Right lobe of liver (tissue), 6 donors: ENCODE results near the gene TBCD. TPM values are rescaled to one million over a fixed set of nuclear protein-coding genes. Genes with fewer than 3 reads are reported as not detected.

Experiments
- ATAC-seq, 4 donors: fragments of 200-7000 bp; cut with Tn5 transposase; one replicate each; pipeline ENCODE4 v1.9.1; 2020; ENCODE audit warnings: mild to moderate bottlenecking in 4 of 4, moderate library complexity in 4 of 4
- DNase-seq, 3 donors: peaks; one replicate each; pipeline ENCODE4 v3.0.0-alpha.2; 2020
- H3K27ac ChIP-seq, 3 donors: fragments of 200-600 bp; one replicate each; pipeline ENCODE4 v1.8.0; 2022
- H3K27me3 ChIP-seq, 2 donors: fragments of 200-600 bp; one replicate each; pipeline ENCODE4 v1.8.0; 2022
- H3K36me3 ChIP-seq, 4 donors: fragments of 200-600 bp; sonication (generic) in 1 of 4; one replicate each; pipeline versions ENCODE4 v1.5.1 to v1.8.0; 2017 to 2022; ENCODE audit warnings: control low read depth in 1 of 4
- H3K4me1 ChIP-seq, 4 donors: fragments of 200-600 bp; sonication (generic) in 1 of 4; one replicate each; pipeline versions ENCODE4 v1.5.1 to v1.8.0; 2017 to 2022; ENCODE audit warnings: control low read depth in 1 of 4
- H3K4me3 ChIP-seq, 3 donors: fragments of 200-600 bp; one replicate each; pipeline ENCODE4 v1.8.0; 2022
- H3K9me3 ChIP-seq, 4 donors: fragments of 200-600 bp; sonication (generic) in 1 of 4; one replicate each; pipeline versions ENCODE4 v1.5.1 to v1.8.0; 2017 to 2022; ENCODE audit warnings: control low read depth in 1 of 4
- POLR2A ChIP-seq: fragments of 450-650 bp; IDR thresholded peaks from one replicate; pipeline ENCODE4 v1.6.1; 2017; ENCODE audit warnings: antibody characterized with exemption, mild to moderate bottlenecking
- WGBS: methylation state at CpG from one replicate; pipeline ENCODE4 v1.1.6; 2018; ENCODE audit warnings: low coverage, low lambda C conversion rate; ENCODE audit not compliant: insufficient coverage; ENCODE audit errors: missing lambda C conversion rate; 5-methylcytosine and 5-hydroxymethylcytosine counted together
- intact Hi-C, 2 donors: fragments of 100-400 bp; cut with DNase I; formaldehyde crosslinking; loops; one replicate each; pipeline versions ENCODE4 v1.11.2 to v1.14.1; 2022
- total RNA-seq, 6 experiments: library from RNA; depleted of rRNA in 2 of 6; stranded (reverse); fragments of >200 nt in 2 of 6; fragmentation: NEBNext Ultra II Directional in 3 of 6; extraction: Animal tissue kit (Norgen Biotek cat#: 25700) in 3 of 6; gene quantifications; one replicate each; pipeline versions ENCODE4 v1.1.0 to v1.2.4, GENCODE V29; 2016 to 2023
- TF ChIP-seq, protein P1 (sequence below), 4 donors: fragments of 200-600 bp in 3 of 4; fragments of 450-650 bp in 1 of 4; IDR thresholded peaks; one replicate each; pipeline versions ENCODE4 v1.5.1 to v1.8.0; 2016 to 2022; ENCODE audit warnings: antibody characterized with exemption in 4 of 4, mild to moderate bottlenecking in 2 of 4
- donor health status: DM: no; HTN: yes; CAD: no.
- donor health status: DM: no; HTN: no; CAD: no.
- donor health status: DM: no; HTN: no; CAD: no.
- donor health status: DM: no; HTN: yes; CAD: no.
- donor health status: DM: no; HTN: yes; CAD: no.

Gene TBCD
- total RNA-seq, 6 experiments from 2014 or later, result 28.0 to 55.7 (median 41.3) TPM

GRCh38 chr17:82946081-82946480 lies 194.2 kb downstream of the TBCD start:
- DNase-seq (no peak), ATAC-seq (no peak)
- TF ChIP-seq, protein P1, sequence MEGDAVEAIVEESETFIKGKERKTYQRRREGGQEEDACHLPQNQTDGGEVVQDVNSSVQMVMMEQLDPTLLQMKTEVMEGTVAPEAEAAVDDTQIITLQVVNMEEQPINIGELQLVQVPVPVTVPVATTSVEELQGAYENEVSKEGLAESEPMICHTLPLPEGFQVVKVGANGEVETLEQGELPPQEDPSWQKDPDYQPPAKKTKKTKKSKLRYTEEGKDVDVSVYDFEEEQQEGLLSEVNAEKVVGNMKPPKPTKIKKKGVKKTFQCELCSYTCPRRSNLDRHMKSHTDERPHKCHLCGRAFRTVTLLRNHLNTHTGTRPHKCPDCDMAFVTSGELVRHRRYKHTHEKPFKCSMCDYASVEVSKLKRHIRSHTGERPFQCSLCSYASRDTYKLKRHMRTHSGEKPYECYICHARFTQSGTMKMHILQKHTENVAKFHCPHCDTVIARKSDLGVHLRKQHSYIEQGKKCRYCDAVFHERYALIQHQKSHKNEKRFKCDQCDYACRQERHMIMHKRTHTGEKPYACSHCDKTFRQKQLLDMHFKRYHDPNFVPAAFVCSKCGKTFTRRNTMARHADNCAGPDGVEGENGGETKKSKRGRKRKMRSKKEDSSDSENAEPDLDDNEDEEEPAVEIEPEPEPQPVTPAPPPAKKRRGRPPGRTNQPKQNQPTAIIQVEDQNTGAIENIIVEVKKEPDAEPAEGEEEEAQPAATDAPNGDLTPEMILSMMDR (IDR thresholded peaks at IDR 0.05), result no peak
- no peak for TF ChIP-seq POLR2A
- Histone ChIP-seq H3K9me3 (no peaks in the 10 kb centered on the region), H3K27me3 (no peaks in the 10 kb centered on the region), H3K36me3 (peaks cover 0 to 11% (median 0%) of the 10 kb centered on the region in 4 donors), H3K27ac (no peak overlapping the region), H3K4me3 (no peak overlapping the region), H3K4me1 (no peaks in the 10 kb centered on the region)
- intact Hi-C loops, result no loop called here

DNA sequence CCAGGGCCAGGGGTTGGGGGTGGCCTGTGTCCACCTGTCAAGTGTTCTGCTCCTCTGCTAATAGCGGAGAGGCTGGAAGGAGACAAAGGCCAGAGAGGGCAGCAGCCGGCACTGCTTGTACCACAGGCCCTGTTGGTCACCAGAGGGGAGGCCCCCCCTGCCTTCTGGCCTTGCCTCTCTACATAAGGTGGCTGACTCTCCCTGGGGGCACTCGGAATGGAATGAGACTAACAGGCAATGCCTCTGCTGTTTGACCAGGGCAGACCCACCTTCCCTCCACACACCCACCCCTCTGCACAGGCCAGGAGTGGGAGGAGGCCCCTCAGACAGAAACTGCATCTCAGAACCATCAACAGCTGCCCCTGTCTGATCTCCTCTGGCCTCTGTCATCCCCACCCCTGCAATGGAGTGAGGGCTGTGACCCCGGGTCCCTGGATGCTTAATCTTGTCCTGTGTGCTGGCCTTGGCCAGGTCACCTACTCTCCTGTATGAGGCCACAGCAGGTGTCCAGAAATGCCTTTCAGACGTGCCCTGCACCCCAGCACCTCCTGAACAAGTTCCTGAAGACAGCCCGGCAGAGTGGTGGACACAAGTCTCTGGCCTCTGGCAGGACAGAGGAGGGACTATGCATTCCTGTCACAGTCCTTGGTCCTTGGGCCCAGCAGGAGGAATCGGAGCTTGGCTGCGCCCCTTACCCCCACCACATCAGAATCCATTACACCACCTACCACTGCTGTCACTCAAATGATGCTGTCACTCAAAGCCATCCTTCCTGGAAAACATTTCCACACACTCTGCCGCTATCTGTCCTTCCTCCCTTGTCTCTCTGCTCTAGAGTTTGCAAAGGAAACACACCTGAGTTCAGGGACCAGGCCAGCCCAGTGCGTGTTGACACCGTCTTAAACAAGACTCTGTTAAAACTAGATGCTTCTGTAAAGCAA lies 195.5 kb downstream of the TBCD start:
- Histone ChIP-seq H3K9me3 (no peaks in the 10 kb centered on the region), H3K4me3 (no peak overlapping the region), H3K27me3 (no peaks in the 10 kb centered on the region), H3K4me1 (no peaks in the 10 kb centered on the region), H3K36me3 (peaks cover 0 to 4% (median 0%) of the 10 kb centered on the region in 4 donors), H3K27ac (no peak overlapping the region)
- ATAC-seq (peak in 3 of 4 donors; percentile 17 to 35 (median 27)), DNase-seq (peak; percentile 18 to 40 (median 32))
- TF ChIP-seq, protein P1 (IDR thresholded peaks at IDR 0.05), result no peak
- TF ChIP-seq POLR2A, result no peak
- intact Hi-C loops, result no loop called here
- 93% methylated on average over 3 of the region's 11 CpGs for WGBS

DNA sequence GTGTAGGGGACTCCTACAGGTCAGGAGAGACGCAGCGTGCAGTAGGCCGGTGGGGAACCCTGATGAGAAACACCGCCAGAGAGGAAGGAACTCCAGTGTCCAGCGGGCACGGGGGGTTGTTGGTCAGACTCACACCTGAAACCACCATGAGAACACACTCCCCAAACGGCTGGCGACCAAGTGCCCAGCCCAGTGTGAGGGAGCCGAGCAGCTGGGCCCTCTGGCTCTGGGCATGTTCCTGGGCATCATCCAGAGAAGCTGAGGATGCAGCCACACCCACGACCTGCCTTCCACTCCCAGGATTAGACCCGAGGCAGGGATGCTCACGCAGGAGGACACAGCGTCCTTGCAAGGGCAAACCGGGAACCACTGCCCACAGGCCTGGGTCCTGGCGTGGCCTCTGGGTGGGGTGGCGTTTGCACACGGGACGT lies 196.2 kb downstream of the TBCD start:
- intact Hi-C loops, result no loop called here
- DNase-seq (peak; percentile 15 to 39 (median 31)), ATAC-seq (no peak)
- no peaks in the 10 kb centered on the region for H3K4me1 ChIP-seq
- H3K9me3 ChIP-seq, result no peaks in the 10 kb centered on the region
- no peak overlapping the region for H3K4me3 ChIP-seq
- H3K27me3 ChIP-seq, result no peaks in the 10 kb centered on the region
- no peak for TF ChIP-seq POLR2A
- TF ChIP-seq, protein P1 (IDR thresholded peaks at IDR 0.05), result no peak
- no peaks in the 10 kb centered on the region for H3K36me3 ChIP-seq
- no peak overlapping the region for H3K27ac ChIP-seq
- WGBS, result 78% methylated on average over 4 of the region's 18 CpGs

GRCh38 chr17:82948957-82949356 lies 197.1 kb downstream of the TBCD start:
- no peaks in the 10 kb centered on the region for H3K9me3 ChIP-seq
- ATAC-seq, result no peak
- H3K4me1 ChIP-seq, result no peaks in the 10 kb centered on the region
- intact Hi-C loops, result no loop called here
- no peak overlapping the region for H3K4me3 ChIP-seq
- WGBS, result 81% methylated on average over 5 of the region's 5 CpGs
- DNase-seq, result peak in 1 of 3 donors; percentile 16
- H3K36me3 ChIP-seq, result no peaks in the 10 kb centered on the region
- H3K27ac ChIP-seq, result no peak overlapping the region
- no peaks in the 10 kb centered on the region for H3K27me3 ChIP-seq
- TF ChIP-seq POLR2A, result no peak
- TF ChIP-seq, protein P1 (IDR thresholded peaks at IDR 0.05), result no peak
